ENCODE measurements around the gene FGD4.
A peak's percentile ranks its signal among the peaks of the same experiment; 100 is the strongest.

FGD4 gene

DNA sequence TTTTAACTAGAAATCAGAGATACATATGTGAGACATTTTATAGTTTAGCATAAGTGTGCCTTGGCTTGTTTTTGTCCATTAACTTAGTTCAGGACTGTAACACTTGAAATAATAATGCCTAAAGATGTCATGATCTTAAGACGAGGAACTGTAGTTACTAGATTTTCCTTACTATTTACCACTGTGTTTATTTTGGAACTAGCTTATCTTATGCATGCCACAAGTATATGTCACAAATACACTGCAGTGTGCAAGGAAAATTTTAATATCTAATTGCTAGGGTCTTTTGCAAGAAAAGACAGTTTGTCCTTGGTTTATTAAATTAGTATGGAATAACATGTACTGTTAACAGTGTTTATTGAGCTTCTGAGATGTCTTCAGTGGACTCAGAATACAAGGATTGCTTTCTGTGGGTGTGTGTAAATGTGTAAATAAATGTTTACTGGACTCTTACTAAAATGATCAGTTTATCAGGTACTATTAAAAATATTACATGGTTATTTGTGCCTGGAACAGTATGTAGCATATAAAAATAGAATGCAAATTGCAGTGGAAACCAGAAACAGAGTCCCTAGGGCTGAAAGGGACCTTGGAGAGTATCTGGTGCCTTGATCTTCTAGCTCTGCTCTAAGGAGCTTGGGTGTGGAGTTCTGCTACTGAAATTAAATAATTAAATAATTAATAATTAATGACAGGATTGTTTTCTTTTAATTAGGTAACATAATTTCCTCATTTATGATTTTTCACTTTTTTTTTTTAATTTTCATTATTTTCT, 58.1 kb downstream of the FGD4 start:
- DNase-seq, result peak; percentile 14

DNA sequence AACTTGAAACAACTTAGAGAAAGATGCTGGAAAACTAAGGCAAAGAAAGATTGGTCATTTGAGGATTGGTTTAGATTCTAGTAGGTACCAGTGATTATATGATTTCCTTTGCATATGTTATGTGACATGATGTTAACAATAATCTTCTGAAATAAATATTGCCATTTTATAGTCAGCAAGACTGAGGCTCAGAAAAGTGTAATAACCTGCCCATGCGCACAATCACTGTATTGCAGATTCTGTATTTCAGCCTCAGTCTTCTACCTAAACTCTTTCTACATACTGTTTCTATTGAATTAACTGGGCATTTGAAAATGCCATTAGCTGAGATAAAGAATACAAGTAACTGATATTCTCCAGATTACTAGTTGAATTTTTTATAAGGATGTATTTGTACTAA, 61.3 kb downstream of the FGD4 start:
- no peak for DNase-seq

DNA sequence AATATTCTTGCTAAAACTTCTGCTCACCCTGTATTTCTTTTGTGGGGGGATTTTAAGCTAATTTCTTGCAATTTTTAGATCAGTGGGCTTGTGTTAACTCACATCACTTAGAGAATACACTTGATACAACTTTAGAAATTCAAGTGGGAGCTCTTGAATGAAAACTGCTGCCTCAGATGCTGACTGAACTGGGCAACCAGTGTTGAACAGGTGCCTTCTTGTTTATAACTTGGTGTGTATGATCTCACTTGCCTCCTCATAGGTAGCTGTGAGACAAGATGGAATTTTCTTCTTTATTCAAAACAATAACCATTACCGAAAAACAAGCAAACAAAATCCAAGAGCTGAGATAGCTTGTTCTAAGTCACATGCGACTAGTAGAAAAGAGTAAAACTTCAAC, 63.5 kb downstream of the FGD4 start:
- no peak for DNase-seq

DNA sequence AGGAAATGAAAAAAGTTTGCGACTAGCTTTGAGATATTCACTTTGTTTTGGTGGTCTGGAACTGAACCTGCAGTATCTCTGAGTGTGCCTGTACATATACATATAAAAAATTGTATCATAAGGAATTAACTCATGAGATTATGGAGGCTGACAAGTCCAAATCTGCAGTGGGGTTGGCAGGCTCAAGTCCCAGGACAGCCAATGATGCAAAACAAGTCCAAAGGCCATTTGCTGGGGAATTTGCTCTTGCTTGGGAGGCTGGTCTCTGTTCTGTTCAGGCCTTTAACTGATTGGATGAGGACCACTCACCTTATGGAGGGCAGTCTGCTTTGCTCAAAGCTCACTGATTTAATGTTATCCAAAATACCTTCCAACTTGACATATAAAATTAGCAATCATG, 66.8 kb downstream of the FGD4 start:
- no peak for DNase-seq

DNA sequence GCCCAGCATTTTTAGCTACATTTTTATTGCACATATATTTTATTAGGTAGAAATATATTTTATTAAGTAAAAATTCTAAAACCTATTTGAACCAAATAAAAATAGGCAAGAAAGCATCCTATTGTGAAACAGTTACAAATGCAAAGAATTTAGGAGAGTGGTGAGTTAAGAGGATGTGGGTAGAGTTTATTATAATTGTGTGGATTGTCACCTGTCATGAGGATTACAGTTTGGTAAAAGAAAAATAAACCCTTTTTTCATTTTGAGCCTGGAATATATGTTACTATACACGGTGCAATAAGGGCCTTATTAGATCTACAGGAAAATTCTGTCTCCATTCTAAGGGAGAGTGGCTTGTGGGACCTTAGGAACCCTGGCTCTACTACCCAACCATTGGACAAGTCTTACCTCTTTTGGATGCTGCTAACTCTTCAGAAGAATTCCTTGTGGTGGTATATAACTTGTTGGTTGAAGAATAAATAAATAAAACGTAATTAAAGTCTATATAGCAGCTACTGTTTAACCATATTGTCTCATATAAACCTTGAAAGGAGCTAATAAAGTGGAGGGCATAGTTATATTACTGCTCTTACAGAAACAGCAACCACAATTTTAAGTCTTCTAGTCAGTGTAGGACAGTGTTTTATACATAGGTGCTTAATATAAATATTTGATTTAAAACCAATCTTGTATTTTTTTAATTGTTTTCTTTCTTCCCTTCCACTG, 67.8 kb downstream of the FGD4 start:
- DNase-seq, result peak; percentile 6

DNA sequence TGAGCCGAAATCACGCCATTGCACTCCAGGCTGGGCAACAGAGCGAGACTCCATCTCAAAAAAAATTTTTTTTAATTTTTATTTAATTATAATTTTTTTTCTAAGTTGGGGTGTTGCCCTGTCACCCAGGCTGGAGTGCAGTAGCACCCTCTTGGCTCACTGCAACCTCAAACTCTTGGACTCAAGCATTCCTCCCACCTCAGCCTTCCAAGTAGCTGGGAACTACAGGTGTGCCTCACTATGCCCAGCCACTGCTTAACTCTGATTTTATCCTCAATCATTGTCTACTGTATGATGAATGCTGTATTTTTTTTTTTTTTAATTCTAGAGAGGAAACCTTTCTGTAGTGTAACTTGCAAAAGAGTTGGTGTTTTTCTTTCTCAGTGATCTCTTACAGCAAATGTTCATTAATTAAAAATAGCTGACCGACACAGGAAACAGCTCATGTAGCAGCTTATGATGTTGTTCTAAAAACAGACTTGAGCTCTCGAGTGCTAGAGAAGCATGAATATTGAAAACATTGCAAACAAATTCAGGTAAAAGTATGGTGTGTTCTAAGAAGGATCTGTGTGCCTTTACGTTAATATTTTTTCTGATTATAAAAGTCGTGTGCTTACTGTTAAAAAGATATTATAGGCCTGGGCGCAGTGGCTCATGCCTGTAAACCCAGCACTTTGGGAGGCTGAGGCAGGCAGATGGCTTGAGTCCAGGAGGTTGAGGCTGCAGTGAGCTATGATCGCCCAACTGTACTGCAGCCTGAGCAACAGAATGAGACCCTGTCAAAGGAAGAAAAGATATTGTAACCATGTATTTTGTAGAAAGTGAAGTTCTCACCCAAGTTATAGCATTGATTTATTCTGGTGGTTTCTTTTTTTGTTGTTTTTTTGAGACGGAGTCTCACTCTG, 68.9 kb downstream of the FGD4 start:
- no peak for DNase-seq

DNA sequence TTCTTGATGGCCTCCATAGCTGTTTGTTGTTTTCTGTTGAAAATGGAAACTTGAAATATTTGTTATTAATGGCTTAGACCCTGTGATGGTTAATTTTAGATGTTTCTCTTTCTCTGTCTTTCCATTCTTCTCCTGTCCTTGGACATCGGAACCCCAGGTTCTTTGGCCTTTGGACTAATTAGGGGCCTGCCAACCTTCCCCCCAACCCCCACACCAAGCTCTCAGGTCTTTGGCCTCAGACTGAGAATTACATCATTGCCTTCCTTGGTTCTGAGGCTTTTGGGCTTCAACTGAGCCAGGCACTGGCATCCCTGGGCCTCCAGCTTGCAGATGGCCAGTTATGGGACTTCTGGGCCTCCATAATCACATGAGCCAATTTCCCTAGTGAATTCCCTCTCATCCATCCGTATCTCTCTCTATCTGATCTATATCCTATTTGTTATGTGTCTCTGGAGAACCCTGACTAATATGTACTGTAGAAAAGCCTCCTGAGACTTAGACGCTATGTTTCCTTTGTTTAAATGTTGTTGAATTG, 71.6 kb downstream of the FGD4 start:
- no peak for DNase-seq

DNA sequence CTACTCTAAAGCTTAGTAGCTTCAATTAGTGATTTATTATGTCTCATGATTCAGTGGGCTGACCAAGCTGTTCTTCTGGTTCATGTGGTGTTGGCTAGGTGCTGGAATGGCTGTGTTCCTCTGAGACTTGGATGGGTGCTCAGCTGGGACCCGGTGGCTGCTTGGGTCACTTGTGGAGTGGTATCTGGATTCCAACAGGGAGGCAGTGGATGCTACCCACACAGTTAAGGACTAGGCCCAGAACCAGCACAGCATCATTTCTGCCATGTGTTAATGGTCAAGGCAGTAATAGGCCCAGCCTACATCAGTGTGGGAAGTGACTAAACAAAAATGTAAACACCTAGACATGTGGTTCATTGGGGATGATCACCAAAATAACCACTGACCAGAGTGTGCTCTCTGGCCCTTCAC, 72.2 kb downstream of the FGD4 start:
- DNase-seq, result no peak

DNA sequence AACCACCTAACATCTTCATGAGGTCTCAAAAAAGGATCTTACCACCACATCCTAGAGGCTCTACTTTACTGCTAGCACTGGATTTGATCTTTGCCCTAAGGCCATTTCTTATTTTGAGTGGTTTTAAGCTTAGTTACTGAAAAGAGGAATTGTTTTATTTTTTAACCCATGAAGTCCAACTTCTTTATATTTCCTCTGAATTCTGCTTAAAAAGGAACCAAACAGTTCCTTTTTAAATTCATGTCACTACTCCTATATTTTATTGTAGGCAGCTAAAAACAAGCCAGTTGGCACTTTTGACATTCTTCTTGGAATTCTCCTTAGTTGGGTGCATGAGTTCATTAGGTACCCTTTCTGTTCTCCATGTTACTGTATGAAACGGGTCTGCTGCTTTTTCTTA, 76.4 kb downstream of the FGD4 start:
- no peak for DNase-seq

DNA sequence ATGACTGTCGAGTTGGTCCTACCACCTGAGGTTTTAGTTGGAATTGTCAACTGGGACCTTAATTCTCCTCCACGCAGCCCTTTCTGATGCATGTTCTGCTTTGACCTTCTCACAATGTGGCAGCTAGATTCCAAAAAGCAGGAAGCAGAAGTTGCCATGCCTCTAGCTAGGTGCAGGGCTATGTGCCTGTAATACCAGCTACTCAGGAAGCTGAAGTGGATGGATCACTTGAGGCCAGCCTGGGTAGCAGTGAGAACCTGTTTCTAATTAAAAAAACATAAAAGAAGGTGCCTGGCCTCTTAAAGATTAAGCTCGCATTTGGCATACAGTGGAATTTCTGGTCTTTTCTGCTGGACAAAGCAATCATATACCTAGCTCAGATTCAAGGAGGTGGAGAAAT, 77.1 kb downstream of the FGD4 start:
- DNase-seq, result no peak

DNA sequence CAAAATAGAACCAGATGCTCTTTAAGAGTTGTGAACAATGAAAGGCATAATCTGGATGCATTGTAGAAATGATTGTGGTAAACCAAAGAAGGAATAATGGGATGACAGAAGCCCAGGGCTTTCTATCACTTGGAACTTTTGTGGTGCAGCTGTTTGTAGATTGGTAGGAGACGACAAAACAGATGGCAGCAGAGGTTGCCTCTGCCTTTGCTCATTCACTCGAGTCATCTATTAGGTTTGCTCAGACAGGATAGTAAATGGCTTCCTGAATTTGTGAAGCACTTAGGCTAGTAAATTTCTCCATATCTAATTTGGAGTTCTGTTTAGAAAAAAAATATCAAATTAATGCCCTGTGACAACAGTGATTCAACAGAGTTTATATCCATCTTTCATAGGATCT, 78.4 kb downstream of the FGD4 start:
- DNase-seq, result no peak

DNA sequence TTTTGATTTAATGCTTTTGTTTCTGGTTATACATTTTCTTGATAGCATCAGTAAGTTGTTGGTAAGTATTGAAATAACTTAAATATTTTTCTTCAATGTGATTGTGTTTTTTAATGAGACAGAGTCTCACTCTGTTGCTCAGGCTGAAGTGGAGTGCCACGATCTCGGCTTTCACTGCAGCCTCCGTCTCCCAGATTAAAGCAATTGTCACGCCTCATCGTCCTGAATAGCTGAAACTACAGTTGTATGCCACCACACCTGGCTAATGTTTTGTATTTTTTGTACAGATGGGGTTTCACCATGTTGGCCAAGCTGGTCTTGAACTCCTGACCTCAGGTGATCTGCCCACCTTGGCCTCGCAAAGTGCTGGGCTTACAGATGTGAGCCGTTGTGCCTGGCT, 78.8 kb downstream of the FGD4 start:
- DNase-seq, result no peak

DNA sequence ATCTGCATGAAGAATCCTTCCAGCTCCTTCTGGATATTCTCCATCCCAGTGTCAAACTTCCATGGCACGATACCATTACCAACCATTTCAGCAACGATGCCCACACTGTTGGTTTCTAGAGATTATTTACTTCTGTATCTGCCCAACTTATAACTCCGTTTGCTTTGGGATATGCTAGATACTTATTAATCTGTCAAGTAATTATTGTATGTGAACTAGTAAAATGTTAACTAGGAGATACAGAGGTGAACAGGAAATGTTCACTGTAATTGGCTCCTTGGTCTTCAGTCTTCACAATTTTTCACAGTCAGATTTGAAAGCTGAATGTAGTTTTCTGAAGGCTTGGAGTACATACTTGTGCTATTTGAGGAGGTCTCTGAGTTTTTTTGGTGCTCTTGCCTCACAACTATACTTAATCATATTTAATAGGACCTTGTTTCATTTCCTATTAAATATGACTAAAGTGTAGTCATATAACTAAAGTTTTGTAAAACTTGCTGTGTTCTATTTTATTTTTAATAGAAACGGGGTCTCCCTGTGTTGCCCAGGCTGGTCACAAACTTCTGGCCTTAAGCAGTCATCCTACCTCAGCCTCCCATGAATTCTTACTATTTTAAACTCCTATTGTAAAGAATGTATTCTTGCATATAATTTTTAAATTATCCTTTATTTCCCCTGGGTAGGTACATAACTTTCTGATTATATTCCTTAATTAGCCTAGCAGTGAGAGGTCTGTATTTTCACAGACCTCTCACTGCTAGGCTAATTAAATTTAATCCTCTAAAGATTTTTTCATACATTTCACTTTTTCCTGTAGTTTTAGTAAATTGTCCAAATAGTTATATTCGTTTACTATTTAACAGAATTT, 79.7 kb downstream of the FGD4 start:
- no peak for DNase-seq

DNA sequence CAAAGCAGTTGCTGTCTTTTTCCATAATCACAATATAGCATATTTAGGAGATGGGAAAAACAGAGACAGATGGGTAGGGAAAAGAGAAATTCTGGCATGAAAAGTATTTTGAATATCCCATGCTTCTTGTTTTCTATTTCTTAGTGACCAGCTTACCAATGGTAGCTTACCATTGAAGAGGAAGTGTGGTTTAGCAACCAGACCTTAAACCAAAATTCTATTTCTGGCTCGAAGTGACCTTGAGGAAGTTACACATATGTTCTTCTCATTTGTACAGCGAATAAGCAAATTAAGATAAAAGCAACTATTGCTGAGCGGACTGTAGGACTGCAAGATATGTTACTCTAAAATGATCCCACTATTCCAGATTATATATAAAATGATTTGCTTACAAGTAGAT, 82.9 kb downstream of the FGD4 start:
- DNase-seq, result no peak

DNA sequence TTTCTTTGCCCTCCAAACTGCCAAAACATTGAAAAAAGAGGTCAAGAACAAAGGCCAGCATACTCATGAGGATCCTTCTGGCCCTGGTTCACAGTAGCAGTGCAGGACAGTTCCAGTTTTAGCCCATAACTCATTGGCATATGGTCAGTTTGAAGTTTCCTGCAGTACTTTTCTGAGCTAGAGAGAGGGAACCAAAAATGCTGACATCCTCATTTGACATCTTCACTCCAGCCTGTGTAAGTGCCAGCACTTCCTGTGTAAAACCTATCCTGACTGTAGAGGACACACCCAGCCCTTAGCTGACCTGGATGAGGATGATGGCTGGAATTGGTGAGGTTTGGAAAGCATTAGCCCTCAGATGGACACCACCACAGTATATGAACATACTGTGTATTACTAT, 84.1 kb downstream of the FGD4 start:
- DNase-seq, result no peak

DNA sequence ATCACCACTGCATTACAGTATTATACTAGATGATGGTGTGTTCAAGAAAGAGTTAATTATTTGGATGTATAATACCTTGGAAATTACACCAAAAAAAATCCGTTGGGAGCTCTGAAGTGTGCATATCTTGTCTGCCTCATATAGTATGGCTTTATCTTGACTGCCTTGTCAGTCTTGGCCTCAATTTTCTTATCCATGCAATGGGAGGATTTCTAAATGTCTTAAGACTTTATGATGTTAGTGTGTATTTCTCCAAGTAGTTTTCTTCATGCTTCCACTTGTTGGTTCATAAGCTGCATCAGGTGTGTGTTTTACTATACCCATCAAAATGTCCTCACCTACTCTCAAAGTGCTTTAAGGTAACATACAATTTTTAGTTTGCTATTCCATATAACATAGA, 84.6 kb downstream of the FGD4 start:
- no peak for DNase-seq

DNA sequence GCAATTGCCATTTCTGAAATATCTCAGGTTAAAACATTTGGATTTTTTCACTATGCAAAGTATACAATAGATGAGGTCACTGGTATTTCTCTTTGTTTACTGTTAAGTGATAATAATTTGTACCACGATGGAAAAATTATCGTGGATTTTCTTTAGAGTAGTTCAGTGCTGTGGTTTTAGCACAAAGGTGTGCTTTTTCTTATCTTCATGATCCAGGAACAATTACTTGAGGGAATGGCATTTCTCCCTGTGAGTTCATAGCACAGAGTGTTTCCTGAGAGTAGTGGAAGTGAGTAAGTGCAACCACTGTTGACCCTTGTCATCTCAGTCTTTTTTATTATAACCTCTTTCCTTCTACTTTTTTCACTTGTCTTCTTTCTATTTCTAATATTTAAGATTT, 86.8 kb downstream of the FGD4 start:
- no peak for DNase-seq

DNA sequence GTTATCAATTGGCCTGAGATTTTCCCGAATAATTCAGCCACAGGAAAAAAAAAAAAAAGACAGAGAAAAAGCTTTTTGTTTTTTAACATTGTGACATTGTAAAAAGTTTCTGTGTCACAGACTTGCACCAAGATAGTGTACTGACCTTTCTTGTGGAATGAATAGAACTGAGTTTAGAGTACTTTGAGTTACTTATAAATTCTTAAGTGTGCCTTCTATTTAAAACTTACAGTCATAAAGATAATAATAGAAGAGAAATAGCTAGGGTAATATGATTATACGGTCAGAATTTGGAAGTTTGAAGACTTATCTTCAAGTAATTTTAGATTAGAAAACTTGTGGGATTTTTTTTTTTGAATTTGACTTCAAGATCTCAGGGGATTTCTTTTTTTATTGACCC, 88.8 kb downstream of the FGD4 start:
- DNase-seq, result no peak

DNA sequence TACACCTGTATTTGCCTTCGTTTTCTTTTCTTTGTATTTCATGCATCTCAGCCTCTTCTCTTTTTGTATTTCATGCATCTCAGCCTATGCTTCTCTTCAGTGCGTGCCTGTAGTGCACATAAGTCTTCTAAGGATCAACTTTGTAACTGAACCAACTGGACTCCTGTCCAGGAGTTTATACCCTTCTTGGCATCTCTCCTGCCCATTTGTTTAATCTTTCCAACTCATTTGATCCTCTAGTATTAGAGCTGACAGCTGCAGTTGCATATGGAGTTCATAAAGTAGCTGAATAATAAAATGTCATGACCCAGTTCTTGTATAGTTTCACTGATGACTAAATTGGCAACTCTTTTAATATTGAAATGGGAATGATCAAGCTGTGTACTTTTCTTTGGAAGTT, 89.7 kb downstream of the FGD4 start:
- no peak for DNase-seq

DNA sequence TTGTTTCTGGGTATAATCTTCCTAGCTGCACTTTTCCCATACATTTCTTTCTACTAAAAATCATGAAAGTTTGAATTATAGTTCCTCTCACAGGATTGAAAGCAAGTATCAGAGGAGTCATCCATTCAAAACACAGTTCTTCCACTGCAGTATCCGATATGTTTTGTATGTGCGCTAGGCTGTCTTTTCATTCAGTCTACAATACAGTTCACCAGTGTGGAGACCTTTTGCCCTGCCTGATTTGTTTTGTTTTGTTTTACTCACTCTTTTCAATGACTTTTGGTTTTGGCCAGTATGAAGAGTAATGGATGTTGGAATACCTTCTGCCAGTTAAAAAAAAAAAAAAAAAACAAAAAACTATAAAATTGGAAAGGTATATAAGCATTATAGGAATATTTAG, 91.4 kb downstream of the FGD4 start:
- no peak for DNase-seq

DNA sequence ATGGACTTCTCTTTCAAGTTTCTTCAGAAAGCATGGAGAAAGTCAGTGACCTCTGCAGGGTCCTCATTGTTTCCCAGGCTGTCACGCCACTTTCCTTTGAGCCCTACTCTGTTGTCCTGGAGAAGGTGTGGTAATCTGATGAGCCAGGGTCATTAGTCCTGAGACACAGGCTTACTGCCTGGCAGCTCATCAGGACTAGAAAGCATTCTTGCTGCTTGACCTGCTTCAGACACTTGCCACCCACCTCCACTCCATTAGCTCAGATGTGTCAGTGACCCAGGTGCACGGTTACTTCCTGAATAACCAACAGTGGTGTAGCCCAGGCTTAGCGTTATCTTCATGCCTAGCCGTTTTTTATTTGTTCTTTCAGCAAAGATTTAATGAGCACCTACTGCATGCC, 93.9 kb downstream of the FGD4 start:
- DNase-seq, result no peak

DNA sequence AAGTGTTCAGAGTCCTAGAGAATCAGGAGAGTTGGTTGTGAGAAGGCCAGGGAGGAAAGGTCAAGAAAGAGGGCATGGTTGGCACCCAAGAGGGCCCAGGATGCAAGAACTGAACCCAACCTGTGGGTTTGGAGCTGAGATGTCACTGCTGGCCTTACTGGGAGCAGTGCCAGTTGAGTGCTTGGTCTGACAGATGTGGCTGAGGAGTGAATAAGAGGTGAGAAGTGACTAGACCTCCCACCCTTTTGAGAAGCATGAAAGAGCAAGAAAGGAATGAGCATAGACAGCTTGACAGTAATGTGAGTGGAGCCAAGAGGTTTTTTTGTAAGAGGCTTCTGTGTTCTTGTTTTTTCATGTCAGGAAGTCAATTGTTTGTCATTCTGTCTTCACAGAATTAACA, 95.3 kb downstream of the FGD4 start:
- no peak for DNase-seq
